SK-N-MC (cell line): Measurements from ENCODE around the gene MXD1.

Experiments
- EZH2 ChIP-seq: fragments of 200-600 bp; sonication (generic); IDR thresholded peaks from one replicate; pipeline ENCODE4 v1.6.1; 2017; ENCODE audit warnings: antibody characterized with exemption
- FOXP2 ChIP-seq: optimal IDR thresholded peaks from 2 replicates; pipeline ENCODE3; 2011; ENCODE audit warnings: mild to moderate bottlenecking, moderate library complexity; ENCODE audit not compliant: insufficient read depth; ENCODE audit errors: extremely low read length, control extremely low read depth
- POLR2AphosphoS5 ChIP-seq: IDR thresholded peaks from 2 replicates; pipeline ENCODE4 v1.6.1; 2012; ENCODE audit warnings: mild to moderate bottlenecking, low read depth, low read length, borderline replicate concordance

GRCh38 chr2:69893684-69894551, 21.0 kb upstream of the MXD1 start, which contains the start of gene SNRNP27:
- TF ChIP-seq POLR2AphosphoS5 (peak; percentile 88), EZH2 (no peak), FOXP2 (no peak)
